Fibroblast of lung (primary cell): ENCODE results near the gene MDC1. TPM values are rescaled to one million over a fixed set of nuclear protein-coding genes. Genes with fewer than 3 reads are reported as not detected.

Experiments
- DNase-seq, 2 donors: peaks; one replicate each; pipeline versions ENCODE4 v3.0.0 to v3.0.0-alpha.2; 2010; ENCODE audit warnings: low read depth in 2 of 2
- H2AFZ ChIP-seq: 2 replicates; pipeline ENCODE4 v1.5.1; 2012; ENCODE audit warnings: low read length, control low read depth, inconsistent platforms
- H3K27ac ChIP-seq: 2 replicates; pipeline ENCODE4 v1.5.1; 2011; ENCODE audit warnings: low read length, control low read depth; ENCODE audit not compliant: insufficient read depth
- H3K27me3 ChIP-seq: 2 replicates; pipeline ENCODE4 v1.5.1; 2011; ENCODE audit warnings: mild to moderate bottlenecking, low read length; ENCODE audit not compliant: control insufficient read depth, insufficient read depth
- H3K36me3 ChIP-seq: 2 replicates; pipeline ENCODE4 v1.5.1; 2011; ENCODE audit warnings: low read length; ENCODE audit not compliant: control insufficient read depth, insufficient read depth
- H3K4me1 ChIP-seq: 2 replicates; pipeline ENCODE4 v1.5.1; 2011; ENCODE audit warnings: low read length; ENCODE audit not compliant: control insufficient read depth, insufficient read depth; ENCODE audit errors: extremely low read depth
- H3K4me2 ChIP-seq: 2 replicates; pipeline ENCODE4 v1.5.1; 2011; ENCODE audit warnings: low read length, control low read depth; ENCODE audit not compliant: insufficient read depth; ENCODE audit errors: extremely low read depth
- H3K4me3 ChIP-seq, 4 experiments: fragments of 200-600 bp in 1 of 4; sonication (generic) in 1 of 4; replicated peaks in 1 of 4; 2 replicates each; pipeline ENCODE4 v1.5.1; 2011 to 2016; ENCODE audit warnings: low read length in 4 of 4, low read depth in 3 of 4, mild to moderate bottlenecking in 3 of 4, control low read depth in 2 of 4, inconsistent platforms in 1 of 4, mixed read lengths in 1 of 4; ENCODE audit not compliant: insufficient read depth in 1 of 4; ENCODE audit errors: control extremely low read depth in 1 of 4
- H3K79me2 ChIP-seq: 2 replicates; pipeline ENCODE4 v1.5.1; 2012; ENCODE audit warnings: mild to moderate bottlenecking, low read length, inconsistent platforms; ENCODE audit not compliant: control insufficient read depth, insufficient read depth
- H3K9ac ChIP-seq: 2 replicates; pipeline ENCODE4 v1.5.1; 2011; ENCODE audit warnings: mild to moderate bottlenecking, low read length, control low read depth; ENCODE audit not compliant: insufficient read depth
- H3K9me3 ChIP-seq: 2 replicates; pipeline ENCODE4 v1.5.1; 2012; ENCODE audit warnings: low read depth, low read length; ENCODE audit not compliant: control insufficient read depth, insufficient read depth
- H4K20me1 ChIP-seq: 2 replicates; pipeline ENCODE4 v1.5.1; 2011; ENCODE audit warnings: low read length; ENCODE audit not compliant: control insufficient read depth, insufficient read depth; ENCODE audit errors: extremely low read depth
- EZH2 ChIP-seq: IDR thresholded peaks from 2 replicates; pipeline ENCODE4 v1.5.1; 2012; ENCODE audit warnings: low read length, control low read depth, mild to moderate bottlenecking; ENCODE audit errors: missing control alignments
- polyA plus RNA-seq, 2 donors: library from polyadenylated mRNA; depleted of rRNA in 1 of 2; stranded (reverse) in 1 of 2; unstranded in 1 of 2; fragments of >200 nt; gene quantifications; 2 replicates each; pipeline ENCODE4 v1.2.1, GENCODE V29; 2011 to 2012; ENCODE audit warnings: missing spikeins in 1 of 2
- total RNA-seq: library from RNA; depleted of rRNA; stranded (reverse); fragments of >200 nt; gene quantifications from 2 replicates; pipeline ENCODE4 v1.2.1, GENCODE V29; 2014
- TF ChIP-seq, protein P1 (sequence below), 2 donors: IDR thresholded peaks in 1 of 2; conservative IDR thresholded peaks in 1 of 2; 1 replicate in 1 of 2; 2 replicates in 1 of 2; pipeline ENCODE4 v1.5.1; 2011 to 2012; ENCODE audit warnings: low read length in 2 of 2, control low read depth in 1 of 2, inconsistent platforms in 1 of 2, low read depth in 1 of 2, mild to moderate bottlenecking in 1 of 2

Gene MDC1
- total and polyA plus RNA-seq, 2 donors (not counting 1 experiment from before 2014, with no cell fraction given) = 3.3 to 5.0 TPM

DNA sequence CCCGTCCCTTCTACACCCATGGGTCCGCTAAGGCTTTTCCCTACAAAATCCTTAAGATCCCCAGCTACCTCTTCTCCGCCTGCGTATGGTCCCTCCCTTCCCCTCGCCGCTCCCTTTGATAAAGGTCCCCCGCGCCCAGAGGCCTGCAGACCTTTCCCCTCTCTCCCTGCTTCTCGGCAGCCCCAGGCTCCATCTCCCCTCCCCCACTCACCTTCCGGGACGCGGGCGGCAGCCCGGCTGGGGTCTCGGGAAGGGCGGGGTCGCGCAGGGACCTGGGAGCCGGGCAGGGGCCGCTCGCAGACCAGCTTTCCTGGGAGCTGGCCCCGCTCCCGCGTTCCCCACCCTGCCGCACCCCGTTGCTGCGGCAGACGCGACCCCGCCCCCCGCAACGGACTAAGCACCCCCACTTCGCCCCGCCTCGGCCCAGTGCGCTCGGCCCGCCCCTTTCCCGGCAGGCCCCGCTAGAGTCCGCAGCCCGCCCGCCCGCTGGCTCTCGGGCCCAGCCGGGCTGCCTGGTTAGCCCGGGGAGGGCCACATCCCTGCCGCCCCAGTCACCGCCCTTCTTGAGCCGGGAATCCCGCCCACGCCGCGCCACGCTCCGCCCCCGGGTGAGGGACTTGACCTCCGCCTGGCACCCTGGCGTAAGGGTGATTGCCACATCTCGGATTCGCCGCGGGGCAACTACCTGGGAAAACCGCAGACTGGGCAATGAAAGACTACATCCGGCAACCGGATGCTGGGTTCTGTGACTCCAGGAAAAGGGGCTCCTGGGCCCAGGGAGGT, 25.4 kb upstream of the MDC1 start, which contains the start of gene FLOT1:
Gene FLOT1 (minus strand): TSS at position 372 of the 783 bp plus-strand sequence. CDS start 498 bp downstream, outside the sequence.
- Histone ChIP-seq H3K79me2 (peaks cover 56% of the 10 kb centered on the region), H4K20me1 (no peaks in the 10 kb centered on the region), H3K4me1 (peaks cover 13% of the 10 kb centered on the region), H3K9me3 (no peaks in the 10 kb centered on the region), H3K36me3 (peaks cover 15% of the 10 kb centered on the region), H3K4me3 (peak within 1 kb of the TSS; percentile 79 to 97 (median 92)), H3K27me3 (no peaks in the 10 kb centered on the region), H3K27ac (peak within 1 kb of the TSS; percentile 95), H2AFZ (no peak within 1 kb of the TSS), H3K4me2 (peak within 1 kb of the TSS; percentile 96), H3K9ac (peak within 1 kb of the TSS; percentile 96)
- DNase-seq = peak; percentile 96 to 97
- TF ChIP-seq, protein P1, sequence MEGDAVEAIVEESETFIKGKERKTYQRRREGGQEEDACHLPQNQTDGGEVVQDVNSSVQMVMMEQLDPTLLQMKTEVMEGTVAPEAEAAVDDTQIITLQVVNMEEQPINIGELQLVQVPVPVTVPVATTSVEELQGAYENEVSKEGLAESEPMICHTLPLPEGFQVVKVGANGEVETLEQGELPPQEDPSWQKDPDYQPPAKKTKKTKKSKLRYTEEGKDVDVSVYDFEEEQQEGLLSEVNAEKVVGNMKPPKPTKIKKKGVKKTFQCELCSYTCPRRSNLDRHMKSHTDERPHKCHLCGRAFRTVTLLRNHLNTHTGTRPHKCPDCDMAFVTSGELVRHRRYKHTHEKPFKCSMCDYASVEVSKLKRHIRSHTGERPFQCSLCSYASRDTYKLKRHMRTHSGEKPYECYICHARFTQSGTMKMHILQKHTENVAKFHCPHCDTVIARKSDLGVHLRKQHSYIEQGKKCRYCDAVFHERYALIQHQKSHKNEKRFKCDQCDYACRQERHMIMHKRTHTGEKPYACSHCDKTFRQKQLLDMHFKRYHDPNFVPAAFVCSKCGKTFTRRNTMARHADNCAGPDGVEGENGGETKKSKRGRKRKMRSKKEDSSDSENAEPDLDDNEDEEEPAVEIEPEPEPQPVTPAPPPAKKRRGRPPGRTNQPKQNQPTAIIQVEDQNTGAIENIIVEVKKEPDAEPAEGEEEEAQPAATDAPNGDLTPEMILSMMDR (conservative IDR thresholded peaks at IDR 0.05 in 1 of 2, IDR thresholded peaks at IDR 0.05 in 1 of 2; ENCODE audit: low read depth in 1 of 2, low read length in 2 of 2) = no peak
- no peak for TF ChIP-seq EZH2

DNA sequence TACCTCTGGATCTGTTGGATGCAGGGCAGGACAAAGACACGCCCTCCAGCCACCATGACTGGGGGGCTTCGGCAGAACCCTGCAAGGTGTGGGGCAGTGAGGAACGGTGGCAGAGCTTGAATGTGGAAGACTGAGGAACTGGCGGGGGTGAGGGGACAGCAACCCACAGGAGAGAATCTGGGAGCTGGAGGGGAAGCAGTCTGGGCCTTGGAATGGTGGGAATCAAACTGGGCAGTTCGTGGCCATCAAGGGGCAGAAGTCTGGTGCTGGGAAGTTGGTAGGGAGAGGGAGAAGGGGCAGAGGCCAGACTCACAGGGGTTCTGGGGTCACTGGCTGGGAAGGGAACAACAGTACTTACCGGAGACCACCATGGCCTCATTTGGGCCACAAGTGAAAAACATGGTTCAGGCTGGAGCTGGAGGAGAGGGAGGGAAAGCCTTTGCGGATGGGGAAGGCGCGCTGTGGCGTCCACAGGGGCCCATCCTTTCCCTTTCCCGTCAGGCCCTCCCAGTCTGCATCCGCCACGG, 24.8 kb upstream of the MDC1 start:
- Histone ChIP-seq H3K4me1 (peaks cover 13% of the 10 kb centered on the region), H4K20me1 (no peaks in the 10 kb centered on the region), H3K27ac (peak overlapping the region; percentile 95), H3K36me3 (peaks cover 17% of the 10 kb centered on the region), H2AFZ (no peak overlapping the region), H3K9ac (peak overlapping the region; percentile 96), H3K9me3 (no peaks in the 10 kb centered on the region), H3K79me2 (peaks cover 63% of the 10 kb centered on the region), H3K4me2 (peak overlapping the region; percentile 96), H3K4me3 (peak overlapping the region; percentile 73 to 95 (median 88)), H3K27me3 (no peaks in the 10 kb centered on the region)
- no peak for DNase-seq
- no peak for TF ChIP-seq EZH2
- TF ChIP-seq, protein P1 (conservative IDR thresholded peaks at IDR 0.05 in 1 of 2, IDR thresholded peaks at IDR 0.05 in 1 of 2; ENCODE audit: low read depth in 1 of 2, low read length in 2 of 2) = no peak

DNA sequence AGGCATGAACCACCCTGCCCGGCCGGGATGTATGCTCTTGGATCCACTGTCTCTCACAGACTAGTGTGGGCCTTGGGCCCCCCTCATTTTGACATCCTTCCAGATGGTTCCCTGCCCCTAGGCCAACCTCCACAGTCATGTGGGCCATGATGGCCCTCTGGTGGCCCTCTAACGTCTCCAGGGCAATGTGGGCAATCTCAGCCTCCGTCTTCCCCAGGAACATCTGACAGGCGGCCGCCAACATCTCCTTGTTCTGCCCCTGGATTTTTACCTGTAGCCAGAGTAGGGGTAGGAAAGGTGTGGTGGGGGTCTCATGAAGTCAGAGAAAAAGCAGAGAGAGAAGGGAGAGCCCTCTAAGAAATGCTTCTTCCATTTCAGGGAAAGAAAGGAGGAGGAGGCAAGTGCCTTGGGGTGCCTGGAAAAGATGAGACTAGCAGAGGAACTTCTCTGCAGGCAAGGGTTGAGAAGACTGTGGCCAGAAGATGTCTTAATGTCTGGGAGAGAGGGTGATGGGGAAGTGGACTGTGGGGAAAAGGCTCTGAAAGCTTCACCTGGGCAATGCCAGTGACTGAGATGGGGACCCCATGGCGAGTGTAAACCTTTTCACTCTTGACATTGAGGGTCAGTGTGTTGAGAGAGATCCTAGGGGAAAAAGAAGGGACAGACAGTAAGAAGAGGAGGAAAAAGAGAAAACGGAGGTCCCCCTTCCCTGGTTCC, 24.1 kb upstream of the MDC1 start:
- Histone ChIP-seq H4K20me1 (no peaks in the 10 kb centered on the region), H3K79me2 (peaks cover 64% of the 10 kb centered on the region), H3K9ac (peak overlapping the region; percentile 96), H3K36me3 (peaks cover 19% of the 10 kb centered on the region), H2AFZ (no peak overlapping the region), H3K4me3 (peak overlapping the region; percentile 73 to 95 (median 88)), H3K4me1 (peaks cover 13% of the 10 kb centered on the region), H3K4me2 (peak overlapping the region; percentile 96), H3K9me3 (no peaks in the 10 kb centered on the region), H3K27ac (peak overlapping the region; percentile 95), H3K27me3 (no peaks in the 10 kb centered on the region)
- no peak for TF ChIP-seq EZH2
- TF ChIP-seq, protein P1 (conservative IDR thresholded peaks at IDR 0.05 in 1 of 2, IDR thresholded peaks at IDR 0.05 in 1 of 2; ENCODE audit: low read depth in 1 of 2, low read length in 2 of 2) = no peak
- no peak for DNase-seq
